Measurements from ENCODE around the gene FXR2. TPM values are rescaled to one million over a fixed set of nuclear protein-coding genes. Genes with fewer than 3 reads are reported as not detected.

FXR2 gene
- polyA plus RNA-seq, 6 donors from 2014 or later, result 7.8 to 20.1 (median 12.5) TPM

DNA sequence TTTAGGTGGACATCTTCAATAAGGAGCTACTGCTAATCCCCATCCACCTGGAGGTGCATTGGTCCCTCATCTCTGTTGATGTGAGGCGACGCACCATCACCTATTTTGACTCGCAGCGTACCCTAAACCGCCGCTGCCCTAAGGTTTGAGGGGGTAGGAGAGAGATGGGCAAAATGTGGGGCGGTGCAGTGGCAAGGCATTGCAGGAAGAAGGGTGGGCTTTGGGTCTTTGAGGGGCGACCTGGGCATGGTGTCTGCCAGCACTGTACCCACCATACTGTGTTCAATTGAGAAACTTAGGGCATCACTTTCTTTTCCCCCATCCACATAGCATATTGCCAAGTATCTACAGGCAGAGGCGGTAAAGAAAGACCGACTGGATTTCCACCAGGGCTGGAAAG, 44.3 kb downstream of the FXR2 start:
- no peak for DNase-seq
- peak overlapping the region in 3 of 8 donors; percentile 21 to 97 (median 69) for H3K4me3 Mint-ChIP-seq
- no peaks in the 10 kb centered on the region for H3K27me3 Mint-ChIP-seq
- peak overlapping the region in 3 of 6 donors; percentile 93 to 99 (median 94) for H3K27ac Mint-ChIP-seq
- H3K9me3 Mint-ChIP-seq, result peaks cover 0 to 1% (median 0%) of the 10 kb centered on the region in 7 donors
- H3K36me3 Mint-ChIP-seq, result peaks cover 5 to 22% of the 10 kb centered on the region in 2 donors
- peaks cover 25 to 35% (median 35%) of the 10 kb centered on the region in 3 donors for H3K4me1 Mint-ChIP-seq
- no peak for ATAC-seq (ENCODE audit: low read depth in 2 of 2)

DNA sequence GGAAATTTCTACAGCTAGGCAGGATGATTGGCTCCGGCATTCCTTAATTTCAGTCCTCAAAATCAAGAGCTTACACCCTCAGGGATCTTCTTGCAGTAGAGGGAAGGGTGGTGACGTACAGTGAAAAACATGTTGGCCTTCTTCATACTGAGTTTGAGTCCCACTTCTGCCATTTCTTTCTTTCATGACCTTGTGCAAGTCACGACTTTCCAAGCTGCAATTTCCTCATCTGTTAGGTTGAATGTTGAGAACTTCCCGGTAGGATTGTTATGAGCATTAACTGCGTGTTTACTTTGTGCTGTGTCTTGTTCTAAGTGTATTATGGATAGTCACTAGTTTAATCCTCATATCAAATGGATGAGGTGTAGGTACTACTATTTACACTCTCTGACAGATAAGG, 45.1 kb downstream of the FXR2 start:
- no peaks in the 10 kb centered on the region for H3K27me3 Mint-ChIP-seq
- no peak for DNase-seq
- ATAC-seq (ENCODE audit: low read depth in 2 of 2), result no peak
- H3K4me1 Mint-ChIP-seq, result peaks cover 24 to 35% (median 27%) of the 10 kb centered on the region in 3 donors
- H3K27ac Mint-ChIP-seq, result no peak overlapping the region
- peaks cover 5 to 22% of the 10 kb centered on the region in 2 donors for H3K36me3 Mint-ChIP-seq
- H3K9me3 Mint-ChIP-seq, result peaks cover 0 to 1% (median 0%) of the 10 kb centered on the region in 7 donors
- H3K4me3 Mint-ChIP-seq, result peak overlapping the region in 1 of 8 donors; percentile 39

DNA sequence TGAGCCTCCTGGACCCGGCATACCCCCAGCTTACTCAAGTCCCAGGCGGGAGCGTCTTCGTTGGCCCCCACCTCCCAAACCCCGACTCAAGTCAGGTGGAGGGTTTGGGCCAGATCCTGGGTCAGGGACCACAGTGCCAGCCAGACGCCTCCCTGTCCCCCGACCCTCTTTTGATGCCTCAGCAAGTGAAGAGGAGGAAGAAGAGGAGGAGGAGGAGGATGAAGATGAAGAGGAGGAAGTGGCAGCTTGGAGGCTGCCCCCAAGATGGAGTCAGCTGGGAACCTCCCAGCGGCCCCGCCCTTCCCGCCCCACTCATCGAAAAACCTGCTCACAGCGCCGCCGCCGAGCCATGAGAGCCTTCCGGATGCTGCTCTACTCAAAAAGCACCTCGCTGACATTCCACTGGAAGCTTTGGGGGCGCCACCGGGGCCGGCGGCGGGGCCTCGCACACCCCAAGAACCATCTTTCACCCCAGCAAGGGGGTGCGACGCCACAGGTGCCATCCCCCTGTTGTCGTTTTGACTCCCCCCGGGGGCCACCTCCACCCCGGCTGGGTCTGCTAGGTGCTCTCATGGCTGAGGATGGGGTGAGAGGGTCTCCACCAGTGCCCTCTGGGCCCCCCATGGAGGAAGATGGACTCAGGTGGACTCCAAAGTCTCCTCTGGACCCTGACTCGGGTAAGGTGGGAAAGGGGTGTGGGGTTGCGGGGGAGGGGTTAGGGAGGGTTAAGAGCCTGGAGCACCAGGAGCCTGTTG, 51.4 kb downstream of the FXR2 start:
- DNase-seq (no peak), ATAC-seq (ENCODE audit: low read depth in 2 of 2) (no peak)
- peak overlapping the region; percentile 69 to 98 (median 90) for H3K4me3 Mint-ChIP-seq
- H3K27ac Mint-ChIP-seq, result peak overlapping the region in 3 of 6 donors; percentile 47 to 98 (median 59)
- H3K9me3 Mint-ChIP-seq, result no peaks in the 10 kb centered on the region
- no peaks in the 10 kb centered on the region for H3K27me3 Mint-ChIP-seq
- H3K36me3 Mint-ChIP-seq, result peaks cover 5 to 8% of the 10 kb centered on the region in 2 donors
- peaks cover 44 to 49% (median 49%) of the 10 kb centered on the region in 3 donors for H3K4me1 Mint-ChIP-seq

- peak overlapping the region in 5 of 6 donors; percentile 79 to 99 (median 94) for H3K27ac Mint-ChIP-seq
- peaks cover 49 to 54% (median 53%) of the 10 kb centered on the region in 3 donors for H3K4me1 Mint-ChIP-seq
- DNase-seq (no peak), ATAC-seq (ENCODE audit: low read depth in 2 of 2) (no peak)
- H3K9me3 Mint-ChIP-seq, result no peaks in the 10 kb centered on the region
- H3K27me3 Mint-ChIP-seq, result no peaks in the 10 kb centered on the region
- H3K36me3 Mint-ChIP-seq, result peaks cover 0 to under 1% of the 10 kb centered on the region in 2 donors
- peak overlapping the region; percentile 87 to 98 (median 90) for H3K4me3 Mint-ChIP-seq
These were observed 52.5 kb downstream of the FXR2 start for GRCh38 chr17:7562208-7562605.

DNA sequence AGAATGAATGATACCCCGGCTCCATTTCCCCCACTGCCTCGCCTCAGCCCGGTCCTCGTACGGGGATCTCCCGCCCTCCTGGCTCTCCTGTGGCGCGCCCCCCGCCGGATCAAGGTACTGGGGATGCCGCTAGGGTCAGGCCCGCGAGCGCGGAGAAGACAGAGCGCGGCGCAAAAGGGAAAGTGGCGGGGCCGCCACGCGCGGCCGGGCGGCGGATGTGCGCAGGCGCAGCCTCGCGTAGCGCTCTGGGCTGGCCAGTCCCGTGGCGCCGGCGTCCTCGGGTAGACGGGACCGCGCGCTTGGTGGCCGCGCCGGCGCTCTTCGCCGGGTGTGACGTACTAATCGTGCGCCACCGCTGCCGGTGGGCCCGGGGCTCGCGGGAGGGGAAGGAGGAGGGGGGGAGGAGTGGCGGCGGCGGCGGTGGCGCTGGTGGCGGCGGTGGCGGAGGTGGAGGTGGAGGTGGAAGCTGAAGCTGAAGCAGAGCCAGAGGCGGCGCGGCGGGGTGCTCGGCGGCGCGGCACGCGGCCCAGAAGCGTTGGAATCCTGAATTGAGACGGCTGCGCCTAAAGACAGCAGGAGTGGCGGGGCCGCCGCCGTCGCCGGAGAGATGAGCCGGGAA, 53.0 kb downstream of the FXR2 start, which contains the start of gene SENP3:
Gene SENP3, plus strand, starts transcription at position 331 of the 619 bp plus-strand sequence. CDS start 1,158 bp downstream, outside the sequence.
- ATAC-seq (ENCODE audit: low read depth in 2 of 2) (peak; percentile 75 to 77), DNase-seq (peak; percentile 93)
- H3K4me1 Mint-ChIP-seq, result peaks cover 49 to 54% (median 54%) of the 10 kb centered on the region in 3 donors
- no peaks in the 10 kb centered on the region for H3K27me3 Mint-ChIP-seq
- peak within 1 kb of the TSS; percentile 95 to 99 (median 99) for H3K27ac Mint-ChIP-seq
- no peaks in the 10 kb centered on the region for H3K9me3 Mint-ChIP-seq
- no peaks in the 10 kb centered on the region for H3K36me3 Mint-ChIP-seq
- H3K4me3 Mint-ChIP-seq, result peak within 1 kb of the TSS; percentile 90 to 98 (median 96)

- Mint-ChIP-seq H3K27me3 (no peaks in the 10 kb centered on the region), H3K4me1 (peaks cover 49 to 59% (median 54%) of the 10 kb centered on the region in 3 donors), H3K9me3 (no peaks in the 10 kb centered on the region), H3K36me3 (no peaks in the 10 kb centered on the region), H3K27ac (peak overlapping the region; percentile 95 to 99 (median 99)), H3K4me3 (peak overlapping the region; percentile 90 to 98 (median 96))
- DNase-seq, result peak; percentile 82
- ATAC-seq (ENCODE audit: low read depth in 2 of 2), result peak; percentile 58 to 61
These were observed 53.6 kb downstream of the FXR2 start for GRCh38 chr17:7561028-7561575.

DNA sequence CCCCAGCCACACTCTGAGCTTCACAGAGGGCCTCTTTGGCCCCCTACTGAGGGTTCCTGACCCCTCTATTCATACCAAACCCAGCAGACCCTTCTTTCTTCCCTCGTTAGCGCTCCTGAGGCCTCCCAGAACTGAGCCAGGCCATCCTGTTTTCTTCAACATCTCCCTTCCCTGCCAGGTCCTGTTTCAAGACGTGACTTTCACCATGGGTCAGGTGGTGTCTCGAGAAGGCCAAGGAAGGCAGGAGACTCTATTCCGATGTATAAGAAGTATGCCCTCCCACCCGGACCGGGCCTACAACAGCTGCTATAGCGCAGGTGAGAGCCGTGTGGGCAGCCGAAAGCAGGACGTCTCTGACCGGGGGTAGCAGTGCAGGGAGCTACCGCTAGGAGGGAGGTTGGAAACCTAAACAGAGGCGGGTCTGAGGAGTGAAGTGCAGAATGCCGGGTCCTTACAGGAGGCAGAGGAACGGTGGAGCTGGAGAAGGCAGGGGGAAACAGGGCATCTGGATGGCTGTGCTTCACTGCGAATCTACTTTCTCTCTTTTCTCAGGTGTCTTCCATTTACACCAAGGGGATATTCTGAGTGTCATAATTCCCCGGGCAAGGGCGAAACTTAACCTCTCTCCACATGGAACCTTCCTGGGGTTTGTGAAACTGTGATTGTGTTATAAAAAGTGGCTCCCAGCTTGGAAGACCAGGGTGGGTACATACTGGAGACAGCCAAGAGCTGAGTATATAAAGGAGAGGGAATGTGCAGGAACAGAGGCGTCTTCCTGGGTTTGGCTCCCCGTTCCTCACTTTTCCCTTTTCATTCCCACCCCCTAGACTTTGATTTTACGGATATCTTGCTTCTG, 54.3 kb downstream of the FXR2 start:
- ATAC-seq (ENCODE audit: low read depth in 2 of 2), result peak; percentile 22 to 27
- no peaks in the 10 kb centered on the region for H3K36me3 Mint-ChIP-seq
- no peaks in the 10 kb centered on the region for H3K9me3 Mint-ChIP-seq
- H3K4me3 Mint-ChIP-seq, result peak overlapping the region; percentile 90 to 98 (median 96)
- peaks cover 52 to 61% (median 58%) of the 10 kb centered on the region in 3 donors for H3K4me1 Mint-ChIP-seq
- H3K27me3 Mint-ChIP-seq, result no peaks in the 10 kb centered on the region
- DNase-seq, result peak; percentile 66
- peak overlapping the region; percentile 95 to 99 (median 99) for H3K27ac Mint-ChIP-seq

DNA sequence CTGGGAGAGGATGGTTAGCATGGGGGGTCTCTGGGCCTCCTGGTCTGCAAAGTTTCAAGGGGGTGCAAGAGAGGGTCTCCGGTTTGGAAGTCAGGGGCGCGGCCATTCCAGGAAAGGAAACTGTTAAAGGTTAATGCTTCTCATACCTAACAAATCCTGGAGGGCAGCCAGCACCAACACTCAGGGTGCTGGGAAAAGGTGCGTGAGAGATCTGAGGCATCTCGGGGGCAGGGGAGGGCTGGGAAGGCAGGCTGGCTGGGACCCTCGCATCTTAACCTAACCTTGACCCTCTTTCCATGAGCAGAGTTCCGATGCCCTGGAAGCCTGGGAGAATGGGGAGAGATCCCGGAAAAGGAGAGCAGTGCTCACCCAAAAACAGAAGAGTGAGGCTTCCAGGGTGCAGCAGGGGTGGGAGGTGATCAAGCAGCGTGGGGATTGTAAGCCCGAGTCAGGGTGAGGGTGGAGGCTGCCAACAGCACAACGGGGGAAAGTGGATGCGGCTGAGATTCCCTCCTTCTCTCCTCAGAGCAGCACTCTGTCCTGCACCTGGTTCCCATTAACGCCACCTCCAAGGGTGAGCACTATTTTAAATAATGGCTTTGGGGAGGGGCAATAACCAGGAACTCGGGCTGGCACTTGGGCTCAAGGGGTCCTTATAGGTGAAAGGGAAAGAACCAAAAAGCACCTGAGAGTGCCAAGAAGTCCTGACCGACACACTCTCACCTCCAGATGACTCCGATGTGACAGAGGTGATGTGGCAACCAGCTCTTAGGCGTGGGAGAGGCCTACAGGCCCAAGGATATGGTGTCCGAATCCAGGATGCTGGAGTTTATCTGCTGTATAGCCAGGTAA, 55.2 kb downstream of the FXR2 start:
- Mint-ChIP-seq H3K4me1 (peaks cover 58 to 67% (median 66%) of the 10 kb centered on the region in 3 donors), H3K27ac (peak overlapping the region; percentile 83 to 99 (median 98)), H3K4me3 (peak overlapping the region; percentile 90 to 98 (median 96)), H3K27me3 (no peaks in the 10 kb centered on the region), H3K36me3 (no peaks in the 10 kb centered on the region), H3K9me3 (no peaks in the 10 kb centered on the region)
- no peak for ATAC-seq (ENCODE audit: low read depth in 2 of 2)
- DNase-seq, result no peak

GRCh38 chr17:7558544-7559319, 56.0 kb downstream of the FXR2 start, which contains the start of gene TNFSF13:
Gene TNFSF13 (plus strand): TSS chr17:7558750. CDS start chr17:7559040, 290 bp downstream.
- Mint-ChIP-seq H3K4me3 (peak within 1 kb of the TSS; percentile 90 to 98 (median 96)), H3K4me1 (peaks cover 62 to 71% (median 70%) of the 10 kb centered on the region in 3 donors)

GRCh38 chr17:7557775-7558543, 56.7 kb downstream of the FXR2 start:
- ATAC-seq (ENCODE audit: low read depth in 2 of 2), result peak; percentile 14 to 24
- H3K27ac Mint-ChIP-seq, result peak overlapping the region; percentile 84 to 99 (median 98)

More at GRCh38 chr17:7558544-7559319, 56.0 kb downstream of the FXR2 start, which contains the start of gene TNFSF13:
- Mint-ChIP-seq H3K27me3 (no peaks in the 10 kb centered on the region), H3K36me3 (no peaks in the 10 kb centered on the region), H3K9me3 (no peaks in the 10 kb centered on the region), H3K27ac (peak within 1 kb of the TSS; percentile 95 to 99 (median 98))
- peak; percentile 59 for DNase-seq
- ATAC-seq (ENCODE audit: low read depth in 2 of 2), result no peak

More at GRCh38 chr17:7557775-7558543, 56.7 kb downstream of the FXR2 start:
- peak; percentile 61 for DNase-seq
- Mint-ChIP-seq H3K36me3 (no peaks in the 10 kb centered on the region), H3K4me3 (peak overlapping the region; percentile 90 to 98 (median 96)), H3K27me3 (no peaks in the 10 kb centered on the region), H3K9me3 (no peaks in the 10 kb centered on the region), H3K4me1 (peaks cover 68 to 77% (median 76%) of the 10 kb centered on the region in 3 donors)
